Upper lobe of left lung (tissue), 4 donors: ENCODE data around the gene PRR33.

Source experiments
- POLR2A ChIP-seq, 4 donors: fragments of 450-650 bp; IDR thresholded peaks; one replicate each; pipeline ENCODE4 v1.5.1; 2016 to 2017; ENCODE audit warnings: antibody characterized with exemption in 4 of 4, mild to moderate bottlenecking in 2 of 4
- TF ChIP-seq, protein P1 (sequence below), 6 experiments: fragments of 450-650 bp in 4 of 6; fragments of 200-600 bp in 2 of 6; sonication (generic) in 2 of 6; IDR thresholded peaks; one replicate each; pipeline ENCODE4 v1.5.1; 2016 to 2019; ENCODE audit warnings: antibody characterized with exemption in 6 of 6

DNA sequence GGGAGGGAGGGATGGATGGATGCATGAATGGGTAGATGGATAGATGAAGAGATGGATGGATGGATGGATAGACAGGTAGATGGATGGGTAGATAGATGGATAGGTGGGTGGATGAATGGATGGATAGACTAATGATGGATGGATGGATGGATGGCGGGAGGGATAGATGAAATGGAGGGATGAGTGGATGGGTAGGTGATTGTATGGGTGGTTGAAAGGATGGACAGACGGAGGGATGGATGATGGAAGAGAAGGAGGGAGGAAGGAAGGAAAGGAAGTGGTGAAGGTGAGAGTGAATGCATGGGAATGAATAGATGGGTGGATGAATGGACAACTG is 24.1 kb upstream of the PRR33 start:
- TF ChIP-seq, protein P1, sequence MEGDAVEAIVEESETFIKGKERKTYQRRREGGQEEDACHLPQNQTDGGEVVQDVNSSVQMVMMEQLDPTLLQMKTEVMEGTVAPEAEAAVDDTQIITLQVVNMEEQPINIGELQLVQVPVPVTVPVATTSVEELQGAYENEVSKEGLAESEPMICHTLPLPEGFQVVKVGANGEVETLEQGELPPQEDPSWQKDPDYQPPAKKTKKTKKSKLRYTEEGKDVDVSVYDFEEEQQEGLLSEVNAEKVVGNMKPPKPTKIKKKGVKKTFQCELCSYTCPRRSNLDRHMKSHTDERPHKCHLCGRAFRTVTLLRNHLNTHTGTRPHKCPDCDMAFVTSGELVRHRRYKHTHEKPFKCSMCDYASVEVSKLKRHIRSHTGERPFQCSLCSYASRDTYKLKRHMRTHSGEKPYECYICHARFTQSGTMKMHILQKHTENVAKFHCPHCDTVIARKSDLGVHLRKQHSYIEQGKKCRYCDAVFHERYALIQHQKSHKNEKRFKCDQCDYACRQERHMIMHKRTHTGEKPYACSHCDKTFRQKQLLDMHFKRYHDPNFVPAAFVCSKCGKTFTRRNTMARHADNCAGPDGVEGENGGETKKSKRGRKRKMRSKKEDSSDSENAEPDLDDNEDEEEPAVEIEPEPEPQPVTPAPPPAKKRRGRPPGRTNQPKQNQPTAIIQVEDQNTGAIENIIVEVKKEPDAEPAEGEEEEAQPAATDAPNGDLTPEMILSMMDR (IDR thresholded peaks at IDR 0.05) = no peak
- TF ChIP-seq POLR2A (IDR thresholded peaks at IDR 0.05) = no peak
